Stimulated activated CD4-positive, alpha-beta T cell treated with anti-CD3 and anti-CD28 coated beads, Interleukin-12 subunit alpha, Interleukin-12 subunit beta, amount 100 ng/mL, for 24 hours (primary cell): ENCODE results near the gene LAMA5.

ENCODE experiments used
- DNase-seq, 2 experiments: peaks; one replicate each; pipeline ENCODE4 v3.0.0-alpha.2; 2020; ENCODE audit warnings: low read depth in 2 of 2

Gene LAMA5

GRCh38 chr20:62317167-62317655 is 49.9 kb downstream of the LAMA5 start:
- DNase-seq: no peak

- DNase-seq: no peak
Observed at GRCh38 chr20:62316331-62317166, 50.6 kb downstream of the LAMA5 start.

- DNase-seq: no peak
Observed at GRCh38 chr20:62315773-62316172, 51.3 kb downstream of the LAMA5 start.

GRCh38 chr20:62314711-62315302 is 52.3 kb downstream of the LAMA5 start:
- no peak for DNase-seq

- DNase-seq: no peak
Observed at GRCh38 chr20:62314339-62314638, 52.8 kb downstream of the LAMA5 start.

GRCh38 chr20:62313460-62314338 is 53.4 kb downstream of the LAMA5 start:
- DNase-seq: no peak

GRCh38 chr20:62313021-62313420 is 54.1 kb downstream of the LAMA5 start:
- DNase-seq: no peak

- DNase-seq: no peak
Observed at GRCh38 chr20:62312662-62312977, 54.5 kb downstream of the LAMA5 start.

GRCh38 chr20:62311832-62312661 is 55.1 kb downstream of the LAMA5 start:
- no peak for DNase-seq

- no peak for DNase-seq
Observed at GRCh38 chr20:62311150-62311549, 56.0 kb downstream of the LAMA5 start.

GRCh38 chr20:62310757-62311121 is 56.4 kb downstream of the LAMA5 start:
- no peak for DNase-seq

GRCh38 chr20:62309947-62310756 is 57.0 kb downstream of the LAMA5 start:
- no peak for DNase-seq

- DNase-seq: no peak
Observed at GRCh38 chr20:62309198-62309944, 57.7 kb downstream of the LAMA5 start.

GRCh38 chr20:62308102-62308822 is 58.9 kb downstream of the LAMA5 start:
- no peak for DNase-seq

- DNase-seq: no peak
Observed at GRCh38 chr20:62307226-62308101, 59.6 kb downstream of the LAMA5 start.

- no peak for DNase-seq
Observed at GRCh38 chr20:62306414-62307187, 60.5 kb downstream of the LAMA5 start.

- DNase-seq: no peak
Observed at GRCh38 chr20:62305765-62306413, 61.2 kb downstream of the LAMA5 start.
